K562 (cell line): Measurements from ENCODE around the gene GNAL. TPM values are rescaled to one million over a fixed set of nuclear protein-coding genes. Genes with fewer than 3 reads are reported as not detected.

Experiments used
- ATF3 ChIP-seq, 2 experiments: fragments of 450-650 bp in 1 of 2; sonication (generic) in 1 of 2; formaldehyde crosslinking in 1 of 2; IDR thresholded peaks in 1 of 2; conservative IDR thresholded peaks in 1 of 2; 2 replicates each; pipeline versions ENCODE4 v1.6.1 to v1.8.1; 2016 to 2023; ENCODE audit warnings: mild to moderate bottlenecking in 2 of 2, moderate library complexity in 2 of 2, inconsistent platforms in 1 of 2, missing genetic modification reagents in 1 of 2
- ETV6 ChIP-seq, 3 experiments: fragments of 150-350 bp in 1 of 3; sonication (generic) in 1 of 3; formaldehyde crosslinking in 1 of 3; IDR thresholded peaks; 2 replicates each; pipeline versions ENCODE4 v1.6.1 to v1.8.0; 2014 to 2022; ENCODE audit warnings: borderline replicate concordance in 2 of 3, low read depth in 2 of 3, antibody characterized with exemption in 1 of 3, low read length in 1 of 3, mild to moderate bottlenecking in 1 of 3, missing genetic modification reagents in 1 of 3
- HNRNPLL ChIP-seq: fragments of 200-400 bp; formaldehyde crosslinking; IDR thresholded peaks from 2 replicates; pipeline ENCODE4 v1.6.1; 2017; ENCODE audit warnings: low read length, low read depth, mild to moderate bottlenecking; ENCODE audit not compliant: poor library complexity, severe bottlenecking
- JUND ChIP-seq, 2 experiments: IDR thresholded peaks; 2 replicates in 1 of 2; 3 replicates in 1 of 2; pipeline ENCODE4 v1.6.1; 2011; ENCODE audit warnings: borderline replicate concordance in 2 of 2, low read depth in 2 of 2, low read length in 2 of 2, improper control_type of control experiment in 1 of 2, missing biosample characterization in 1 of 2, missing genetic modification characterization in 1 of 2, missing genetic modification reagents in 1 of 2
- MEIS2 ChIP-seq: fragments of 450-650 bp; IDR thresholded peaks from 2 replicates; pipeline ENCODE4 v1.6.1; 2014; ENCODE audit warnings: mild to moderate bottlenecking; ENCODE audit not compliant: partially characterized antibody
- NBN ChIP-seq: fragments of 450-650 bp; IDR thresholded peaks from 2 replicates; pipeline ENCODE4 v1.6.1; 2016; ENCODE audit warnings: low read depth, mild to moderate bottlenecking
- NFE2L1 ChIP-seq: fragments of 450-650 bp; IDR thresholded peaks from 2 replicates; pipeline ENCODE4 v1.6.1; 2016; ENCODE audit warnings: missing genetic modification characterization, low read depth, mild to moderate bottlenecking, missing compliant biosample characterization, moderate library complexity, borderline replicate concordance
- SREBF2 ChIP-seq: sonication (generic); formaldehyde crosslinking; IDR thresholded peaks from 2 replicates; pipeline ENCODE4 v1.4.0; 2020; ENCODE audit warnings: mild to moderate bottlenecking, missing genetic modification reagents
- TRIM28 ChIP-seq: fragments of 450-650 bp; IDR thresholded peaks from 2 replicates; pipeline ENCODE4 v1.6.1; 2017
- XRCC5 ChIP-seq: fragments of 200-400 bp; formaldehyde crosslinking; IDR thresholded peaks from 2 replicates; pipeline ENCODE4 v1.6.1; 2017; ENCODE audit warnings: low read depth, mild to moderate bottlenecking, low read length
- ZNF699 ChIP-seq: fragments of 250-450 bp; sonication (Bioruptor Pico); IDR thresholded peaks from 2 replicates; pipeline ENCODE4 v1.8.0; 2021; ENCODE audit warnings: mild to moderate bottlenecking, moderate library complexity; ENCODE audit not compliant: insufficient replicate concordance
- ZNF707 ChIP-seq: fragments of 250-450 bp; sonication (Bioruptor Pico); conservative IDR thresholded peaks from 2 replicates; pipeline ENCODE4 v1.8.0; 2022; ENCODE audit warnings: inconsistent platforms, mild to moderate bottlenecking, moderate library complexity
- polyA plus RNA-seq, 8 experiments: library from polyadenylated mRNA; depleted of rRNA in 4 of 8; stranded (reverse) in 5 of 8; unstranded in 3 of 8; fragments of >200 nt; fragmentation: Nextera tagmentation in 2 of 8; fragmentation: Illumina TruSeq in 1 of 8; extraction: Ambion mirVana in 2 of 8; extraction: Trizol in 1 of 8; gene quantifications; 2 replicates each; pipeline versions ENCODE4 v1.2.1 to v1.2.3, GENCODE V29; 2011 to 2014; ENCODE audit warnings: inconsistent platforms in 1 of 8, missing spikeins in 1 of 8
- total RNA-seq, 7 experiments: library from RNA; depleted of rRNA in 6 of 7; stranded (reverse); fragments of >200 nt in 6 of 7; fragmentation: Illumina TruSeq in 2 of 7; extraction: Trizol in 2 of 7; gene quantifications; 2 replicates each; pipeline versions ENCODE4 v1.2.1 to v1.2.3, GENCODE V29; 2011 to 2021; ENCODE audit warnings: low replicate concordance in 1 of 7

GNAL gene
- total and polyA plus RNA-seq, 9 of the 15 experiments (the other 6 are each of a cell fraction or from before 2014, with no cell fraction given), result under 0.01 to 0.10 (median 0.01) TPM; not detected in 5

- TF ChIP-seq XRCC5, result 0 out of 2 replicates have a peak, but pooled peaks have one; percentile 46
- no peak for TF ChIP-seq ZNF699 (CRISPR knock-in tag)
- TF ChIP-seq ZNF707 (CRISPR knock-in tag), result no peak
- no peak for TF ChIP-seq NFE2L1
- TF ChIP-seq TRIM28, result no peak
- TF ChIP-seq NBN, result no peak
- peak; percentile 57 for TF ChIP-seq HNRNPLL
- no peak for TF ChIP-seq ETV6 (IDR thresholded peaks at IDR 0.05; ENCODE audit: borderline replicate concordance in 1 of 2, low read depth in 2 of 2, low read length in 1 of 2)
- TF ChIP-seq ETV6 (CRISPR knock-in tag; IDR thresholded peaks at IDR 0.05; ENCODE audit: borderline replicate concordance), result no peak
- peak; percentile 69; the same call in 1 of the 2 replicates for TF ChIP-seq ATF3 (IDR thresholded peaks at IDR 0.05)
- TF ChIP-seq ATF3 (CRISPR knock-in tag; conservative IDR thresholded peaks at IDR 0.05), result no peak
- TF ChIP-seq SREBF2 (CRISPR knock-in tag), result no peak
- peak; percentile 94 for TF ChIP-seq MEIS2
- TF ChIP-seq JUND (IDR thresholded peaks at IDR 0.05; ENCODE audit: borderline replicate concordance, low read depth, low read length), result 0 out of 2 replicates have a peak, but pooled peaks have one; percentile 32
- TF ChIP-seq JUND (tag; IDR thresholded peaks at IDR 0.05; ENCODE audit: borderline replicate concordance, low read depth, low read length), result no peak
Measured at GRCh38 chr18:11849841-11850634, 161.0 kb downstream of the GNAL start (continued).
